GM20000 (cell line): ENCODE results near the gene NIT2.

Experiments used
- DNase-seq: peaks from one replicate; pipeline ENCODE4 v3.0.0; 2012; ENCODE audit warnings: low spot score
- CTCF ChIP-seq: IDR thresholded peaks from 2 replicates; pipeline ENCODE4 v1.5.1; 2012; ENCODE audit warnings: mild to moderate bottlenecking, control low read depth; ENCODE audit errors: extremely low read depth, missing control alignments

The NIT2 gene

DNA sequence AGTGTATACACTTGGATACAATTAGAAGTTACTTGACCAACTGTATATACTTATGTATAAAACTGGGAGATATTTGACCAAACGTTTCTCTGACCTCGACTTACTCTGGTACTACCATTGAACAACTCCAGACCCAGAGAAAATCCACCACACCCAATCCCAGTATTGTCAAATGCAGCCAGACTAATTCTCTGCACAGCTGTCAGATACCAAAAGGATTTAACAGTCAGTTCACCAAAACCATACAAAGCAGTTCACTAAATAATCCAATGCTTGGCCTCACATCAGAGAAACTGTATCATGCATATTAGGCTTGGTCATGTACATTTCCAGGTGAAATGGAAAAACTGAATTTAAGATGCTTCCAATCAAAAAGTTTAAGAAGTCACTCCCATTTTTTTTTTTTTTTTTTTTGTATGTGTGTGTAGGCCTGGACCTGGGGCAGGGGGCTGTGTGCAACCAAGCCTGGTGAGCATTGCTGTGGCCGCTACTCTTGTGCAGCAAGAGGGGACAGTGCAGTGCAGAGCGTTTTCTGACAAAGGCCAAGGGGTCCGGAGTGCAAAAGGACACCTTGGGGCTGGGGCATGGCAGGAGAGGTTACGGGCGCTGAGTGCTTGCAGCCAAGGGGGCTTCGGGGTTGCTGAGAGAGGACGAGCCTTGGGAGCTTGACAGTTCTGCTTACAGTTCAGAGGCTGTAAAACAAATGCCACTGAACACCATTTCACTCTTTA lies 64.9 kb downstream of the NIT2 start:
- DNase-seq, result no peak
- no peak for TF ChIP-seq CTCF

DNA sequence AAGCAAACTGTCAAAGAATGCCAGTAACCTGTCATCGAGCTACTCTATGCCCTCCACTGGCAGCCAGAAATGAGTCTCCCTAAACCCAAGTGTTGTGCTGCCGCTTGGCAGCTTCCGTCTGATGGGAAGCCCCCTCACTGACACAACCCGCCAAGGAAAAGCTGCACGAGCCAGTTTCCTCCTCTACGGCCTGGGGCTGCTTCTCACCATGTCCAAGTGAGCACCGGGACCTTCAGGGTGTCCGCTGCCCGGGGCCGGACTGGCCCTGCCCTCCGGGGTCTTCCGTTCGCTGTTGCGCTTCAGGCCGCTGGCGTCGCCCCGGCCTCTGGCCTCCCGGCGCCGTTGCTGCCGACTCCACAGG lies 65.8 kb downstream of the NIT2 start:
- TF ChIP-seq CTCF, result no peak
- no peak for DNase-seq

GRCh38 chr3:100400780-100401673 lies 66.5 kb downstream of the NIT2 start, which contains the start of the genes LNP1 and TOMM70:
Gene LNP1 (plus strand): TSS chr3:100401539. CDS start chr3:100429730, 28,191 bp downstream.
Gene TOMM70 (minus strand): TSS chr3:100401089. CDS start chr3:100400949, 140 bp downstream.
- DNase-seq, result peak; percentile 93
- TF ChIP-seq CTCF, result no peak

DNA sequence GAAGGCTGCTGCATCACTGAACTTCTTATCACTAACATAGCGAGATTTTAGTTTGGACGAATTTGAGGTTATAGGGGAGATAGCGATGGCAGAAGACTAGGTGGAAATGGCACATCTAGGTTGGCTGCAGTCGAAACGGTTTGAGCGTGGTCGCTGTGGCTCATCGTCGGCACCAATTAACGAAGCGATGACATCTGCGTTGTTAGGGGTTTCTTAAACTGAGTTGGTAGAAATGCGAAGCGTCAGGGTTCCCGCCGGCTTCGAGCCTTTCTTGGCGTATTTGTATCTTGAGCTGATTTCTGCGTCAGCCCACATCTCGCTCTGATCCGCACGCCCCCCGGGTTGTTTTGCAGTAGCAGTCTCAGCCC lies 67.1 kb downstream of the NIT2 start:
- no peak for TF ChIP-seq CTCF
- peak; percentile 13 for DNase-seq

DNA sequence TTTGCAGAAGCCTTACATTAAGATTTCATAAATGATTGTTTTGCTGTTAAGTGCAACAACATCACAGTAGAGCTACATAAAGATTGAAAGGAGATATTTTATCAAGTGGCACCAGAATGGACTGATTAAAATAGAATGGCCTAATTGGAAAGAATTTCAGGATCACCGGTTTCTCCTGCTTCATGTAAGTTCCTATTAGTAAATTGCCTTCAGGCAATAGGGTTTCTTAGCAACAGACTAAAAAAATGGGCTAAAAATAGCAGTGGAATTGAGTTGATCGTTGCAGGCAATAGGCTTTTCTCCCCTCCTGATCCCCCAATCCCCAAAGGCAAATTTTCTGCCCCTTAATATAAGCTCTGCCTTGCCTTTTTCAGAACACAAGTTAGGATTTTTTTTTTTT lies 67.7 kb downstream of the NIT2 start:
- DNase-seq, result no peak
- no peak for TF ChIP-seq CTCF

DNA sequence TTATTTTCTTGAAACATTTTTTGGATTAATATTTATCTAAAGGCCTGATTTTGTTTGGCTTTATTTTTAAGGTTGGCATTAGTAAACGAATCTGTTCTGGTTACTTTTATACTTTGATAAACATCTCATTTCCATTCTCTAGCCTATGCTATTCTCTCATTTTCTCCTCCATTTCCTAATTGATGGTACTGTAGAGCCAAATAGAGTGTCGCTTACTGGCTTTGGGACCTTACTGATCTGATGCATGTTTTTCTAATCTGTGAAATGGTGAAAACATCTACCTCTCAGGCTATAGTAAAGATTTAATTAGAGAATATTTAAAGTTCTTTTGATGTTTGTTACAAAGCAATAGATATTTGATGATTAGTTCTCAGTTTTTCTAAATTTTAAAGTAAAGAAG lies 68.3 kb downstream of the NIT2 start:
- DNase-seq, result no peak
- TF ChIP-seq CTCF, result no peak
